Measurements from ENCODE around the gene RSAD2. TPM values are rescaled to one million over a fixed set of nuclear protein-coding genes. Genes with fewer than 3 reads are reported as not detected.

RSAD2 gene
- total RNA-seq, 4 donors from 2014 or later = 3.7 to 7.0 (median 5.8) TPM

DNA sequence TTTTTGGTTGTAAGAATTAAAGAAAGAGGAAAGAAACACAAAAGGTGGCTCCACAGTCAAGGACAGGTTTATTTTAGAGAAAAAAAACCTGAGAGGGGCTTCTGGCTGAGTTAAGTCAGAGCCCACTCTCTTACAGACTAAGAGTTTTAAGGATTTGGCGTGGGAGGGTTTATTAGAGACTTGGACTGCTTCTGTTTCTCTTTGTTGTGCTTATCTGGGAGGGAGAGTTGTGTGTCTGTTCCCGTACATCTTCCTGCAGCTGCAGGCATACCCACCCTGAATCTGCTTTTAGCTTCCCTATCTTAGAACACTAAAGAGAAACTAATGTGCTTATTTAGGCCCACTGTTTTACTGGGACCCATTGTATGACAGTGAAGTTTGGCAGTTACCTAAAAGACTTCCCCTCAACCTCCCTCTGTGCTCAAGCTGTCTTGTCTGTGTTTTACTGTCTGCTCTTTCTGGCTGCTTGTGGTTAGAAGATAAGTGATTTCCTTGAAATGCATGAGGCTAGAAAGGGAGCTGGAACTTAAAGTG, 2.7 kb downstream of the RSAD2 start:
- 70% methylated on average over 2 of the region's 2 CpGs for WGBS
- H3K36me3 ChIP-seq = no peaks in the 10 kb centered on the region
- intact Hi-C loops (cut with DNase I) = no loop called here

DNA sequence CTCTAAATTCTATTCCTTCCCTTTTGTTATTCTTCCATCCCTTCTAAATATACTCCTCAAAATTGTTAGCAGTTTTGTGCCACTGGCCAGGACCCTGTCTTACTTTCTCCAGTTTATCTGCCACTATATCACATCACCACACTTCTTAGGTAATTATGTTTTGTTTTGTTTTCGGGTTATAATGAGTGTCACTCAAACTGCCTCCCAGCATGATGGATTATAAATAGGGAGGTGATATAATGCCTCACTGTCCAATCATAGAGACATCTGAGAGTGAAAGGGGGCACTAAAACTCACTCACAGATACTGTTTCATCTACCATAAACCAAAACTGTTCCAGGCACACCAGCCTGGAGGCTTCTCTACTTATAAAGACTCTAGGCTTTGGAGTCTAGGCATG, 3.5 kb downstream of the RSAD2 start:
- DNase-seq (ENCODE audit: extremely low spot score) = no peak
- 68% methylated on average over 1 of the region's 1 CpG for WGBS
- no peaks in the 10 kb centered on the region for H3K27me3 ChIP-seq
- no peak overlapping the region for H3K4me3 ChIP-seq
- TF ChIP-seq POLR2AphosphoS5 (IDR thresholded peaks at IDR 0.05) (no peak), POLR2A (IDR thresholded peaks at IDR 0.05; ENCODE audit: low read depth) (no peak), EP300 (IDR thresholded peaks at IDR 0.05) (no peak)
- TF ChIP-seq, protein P1, sequence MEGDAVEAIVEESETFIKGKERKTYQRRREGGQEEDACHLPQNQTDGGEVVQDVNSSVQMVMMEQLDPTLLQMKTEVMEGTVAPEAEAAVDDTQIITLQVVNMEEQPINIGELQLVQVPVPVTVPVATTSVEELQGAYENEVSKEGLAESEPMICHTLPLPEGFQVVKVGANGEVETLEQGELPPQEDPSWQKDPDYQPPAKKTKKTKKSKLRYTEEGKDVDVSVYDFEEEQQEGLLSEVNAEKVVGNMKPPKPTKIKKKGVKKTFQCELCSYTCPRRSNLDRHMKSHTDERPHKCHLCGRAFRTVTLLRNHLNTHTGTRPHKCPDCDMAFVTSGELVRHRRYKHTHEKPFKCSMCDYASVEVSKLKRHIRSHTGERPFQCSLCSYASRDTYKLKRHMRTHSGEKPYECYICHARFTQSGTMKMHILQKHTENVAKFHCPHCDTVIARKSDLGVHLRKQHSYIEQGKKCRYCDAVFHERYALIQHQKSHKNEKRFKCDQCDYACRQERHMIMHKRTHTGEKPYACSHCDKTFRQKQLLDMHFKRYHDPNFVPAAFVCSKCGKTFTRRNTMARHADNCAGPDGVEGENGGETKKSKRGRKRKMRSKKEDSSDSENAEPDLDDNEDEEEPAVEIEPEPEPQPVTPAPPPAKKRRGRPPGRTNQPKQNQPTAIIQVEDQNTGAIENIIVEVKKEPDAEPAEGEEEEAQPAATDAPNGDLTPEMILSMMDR (IDR thresholded peaks at IDR 0.05) = no peak
- H3K36me3 ChIP-seq = no peaks in the 10 kb centered on the region
- no peaks in the 10 kb centered on the region for H3K9me3 ChIP-seq
- no peak overlapping the region for H3K27ac ChIP-seq (replicated peaks in 1 of 4)
- intact Hi-C loops (cut with DNase I) = no loop called here
- H3K4me1 ChIP-seq = peaks cover 2 to 34% (median 25%) of the 10 kb centered on the region in 4 donors

More for the DNA sequence above, 2.7 kb downstream of the RSAD2 start:
- Histone ChIP-seq H3K4me1 (peaks cover 2 to 34% (median 25%) of the 10 kb centered on the region in 4 donors), H3K27me3 (no peaks in the 10 kb centered on the region), H3K9me3 (no peaks in the 10 kb centered on the region), H3K27ac (replicated peaks in 1 of 4) (no peak overlapping the region), H3K4me3 (no peak overlapping the region)
- no peak for DNase-seq (ENCODE audit: extremely low spot score)
- no peak for TF ChIP-seq POLR2AphosphoS5 (IDR thresholded peaks at IDR 0.05)
- TF ChIP-seq POLR2A (IDR thresholded peaks at IDR 0.05; ENCODE audit: low read depth) = no peak
- no peak for TF ChIP-seq EP300 (IDR thresholded peaks at IDR 0.05)
- TF ChIP-seq, protein P1 (IDR thresholded peaks at IDR 0.05) = no peak

DNA sequence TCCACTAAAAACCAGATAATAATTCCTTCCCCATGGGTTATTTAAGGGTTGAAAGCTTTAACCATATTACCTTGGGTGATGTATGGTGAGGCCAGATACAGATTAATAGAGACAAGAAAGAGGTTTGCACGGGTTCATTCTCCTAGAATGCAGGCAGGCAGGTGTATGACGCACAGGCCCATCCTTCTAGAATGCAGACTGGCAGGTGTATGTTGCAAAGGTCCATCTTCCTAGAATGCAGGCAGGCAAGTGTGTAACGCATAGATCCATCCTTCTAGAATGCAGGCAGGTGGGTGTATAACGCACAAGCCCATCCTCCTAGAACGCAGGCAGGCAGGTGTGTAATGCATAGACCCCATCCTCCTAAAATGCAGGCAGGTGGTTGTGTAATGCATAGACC, 3.9 kb downstream of the RSAD2 start:
- Histone ChIP-seq H3K27me3 (no peaks in the 10 kb centered on the region), H3K9me3 (no peaks in the 10 kb centered on the region), H3K4me1 (peaks cover 2 to 34% (median 25%) of the 10 kb centered on the region in 4 donors), H3K36me3 (no peaks in the 10 kb centered on the region), H3K4me3 (no peak overlapping the region), H3K27ac (replicated peaks in 1 of 4) (no peak overlapping the region)
- 91% methylated on average over 5 of the region's 5 CpGs for WGBS
- no peak for DNase-seq (ENCODE audit: extremely low spot score)
- TF ChIP-seq POLR2AphosphoS5 (IDR thresholded peaks at IDR 0.05) (no peak), EP300 (IDR thresholded peaks at IDR 0.05) (no peak), POLR2A (IDR thresholded peaks at IDR 0.05; ENCODE audit: low read depth) (no peak)
- TF ChIP-seq, protein P1 (IDR thresholded peaks at IDR 0.05) = no peak
- intact Hi-C loops (cut with DNase I) = no loop called here

DNA sequence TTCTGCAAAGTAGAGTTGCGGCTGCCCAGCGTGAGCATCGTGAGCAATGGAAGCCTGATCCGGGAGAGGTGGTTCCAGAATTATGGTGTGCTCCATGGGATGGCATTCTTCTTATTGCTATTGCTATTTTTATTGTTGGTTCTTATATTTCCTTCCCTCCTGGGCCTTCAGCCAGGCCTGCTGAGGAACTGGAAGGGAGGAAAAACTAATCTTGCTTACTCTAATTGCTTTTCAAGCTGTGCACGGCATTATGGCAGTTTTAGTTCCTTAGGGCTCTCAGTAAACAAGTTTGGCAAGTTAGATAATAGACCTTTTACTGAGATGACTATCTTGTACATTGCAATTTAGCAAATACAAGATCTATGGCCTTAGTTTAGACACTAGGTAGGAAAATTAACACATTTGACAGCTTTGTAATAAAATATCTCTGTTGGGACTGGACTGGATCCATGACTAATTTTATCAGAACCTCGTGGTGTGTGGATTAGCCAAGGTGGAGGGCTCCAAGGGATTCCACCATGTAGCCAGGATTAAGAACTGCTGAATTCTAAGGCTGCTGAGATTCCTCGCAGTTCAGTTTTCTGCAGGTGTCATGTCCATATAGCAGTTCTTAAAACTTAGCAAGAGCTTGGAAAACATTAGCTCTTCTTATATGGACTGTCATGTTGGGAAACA, 6.0 kb downstream of the RSAD2 start:
- Histone ChIP-seq H3K27me3 (no peaks in the 10 kb centered on the region), H3K9me3 (no peaks in the 10 kb centered on the region), H3K36me3 (peaks cover 0 to 8% (median 2%) of the 10 kb centered on the region in 4 donors), H3K4me3 (no peak overlapping the region), H3K27ac (replicated peaks in 1 of 4) (no peak overlapping the region), H3K4me1 (peaks cover 2 to 17% (median 11%) of the 10 kb centered on the region in 4 donors)
- TF ChIP-seq POLR2AphosphoS5 (IDR thresholded peaks at IDR 0.05) = no peak
- TF ChIP-seq EP300 (IDR thresholded peaks at IDR 0.05) = no peak
- no peak for TF ChIP-seq POLR2A (IDR thresholded peaks at IDR 0.05; ENCODE audit: low read depth)
- TF ChIP-seq, protein P1 (IDR thresholded peaks at IDR 0.05) = no peak
- intact Hi-C loops (cut with DNase I) = no loop called here
- WGBS = 72% methylated on average over 7 of the region's 7 CpGs
- no peak for DNase-seq (ENCODE audit: extremely low spot score)

All from esophagus muscularis mucosa (tissue), 4 donors.